Upper lobe of right lung (tissue), 1 donor: ENCODE measurements around the gene C16orf74. TPM values are rescaled to one million over a fixed set of nuclear protein-coding genes. Genes with fewer than 3 reads are reported as not detected.
A peak's percentile ranks its signal among the peaks of the same experiment; 100 is the strongest.

Experiments
- ATAC-seq: fragments of 200-7000 bp; cut with Tn5 transposase; one replicate; pipeline ENCODE4 v1.9.1; 2020; ENCODE audit warnings: mild to moderate bottlenecking, moderate library complexity
- DNase-seq: peaks from one replicate; pipeline ENCODE4 v3.0.0-alpha.2; 2020
- H3K27ac ChIP-seq: fragments of 200-600 bp; one replicate; pipeline ENCODE4 v1.8.0; 2022
- H3K27me3 ChIP-seq: fragments of 200-600 bp; one replicate; pipeline ENCODE4 v1.8.0; 2022; ENCODE audit warnings: mild to moderate bottlenecking
- H3K36me3 ChIP-seq: fragments of 200-600 bp; one replicate; pipeline ENCODE4 v1.8.0; 2022
- H3K4me1 ChIP-seq: fragments of 200-600 bp; one replicate; pipeline ENCODE4 v1.8.0; 2022
- H3K4me3 ChIP-seq: fragments of 200-600 bp; one replicate; pipeline ENCODE4 v1.8.0; 2022; ENCODE audit warnings: mild to moderate bottlenecking
- H3K9me3 ChIP-seq: fragments of 200-600 bp; one replicate; pipeline ENCODE4 v1.8.0; 2022
- CTCF ChIP-seq: fragments of 200-600 bp; IDR thresholded peaks from one replicate; pipeline ENCODE4 v1.8.0; 2022; ENCODE audit warnings: antibody characterized with exemption
- intact Hi-C: fragments of 100-400 bp; cut with DNase I; formaldehyde crosslinking; loops from one replicate; pipeline ENCODE4 v1.11.0; 2022
- total RNA-seq: library from RNA; stranded (reverse); fragmentation: NEBNext Ultra II Directional; extraction: Animal tissue kit (Norgen Biotek cat#: 25700); gene quantifications from one replicate; pipeline ENCODE4 v1.2.1, GENCODE V29; 2021
- donor health status: DM: no; HTN: yes; CAD: no; lungs with severe emphysema.

Gene C16orf74
- total RNA-seq, 1 donor from 2014 or later: 2.7 TPM

- H3K36me3 ChIP-seq: peaks cover 35% of the 10 kb centered on the region
- no peaks in the 10 kb centered on the region for H3K9me3 ChIP-seq
- intact Hi-C loops: no loop called here
- H3K4me3 ChIP-seq: no peak overlapping the region
- ATAC-seq: no peak
- H3K27ac ChIP-seq: no peak overlapping the region
- H3K4me1 ChIP-seq: peaks cover 10% of the 10 kb centered on the region
- DNase-seq: no peak
- TF ChIP-seq CTCF: no peak
- H3K27me3 ChIP-seq: no peaks in the 10 kb centered on the region
These were observed 35.0 kb upstream of the C16orf74 start for GRCh38 chr16:85785927-85786326.

- intact Hi-C loops: no loop called here
- H3K4me3 ChIP-seq: no peak overlapping the region
- H3K27me3 ChIP-seq: no peaks in the 10 kb centered on the region
- no peak for TF ChIP-seq CTCF
- ATAC-seq (no peak), DNase-seq (no peak)
- H3K9me3 ChIP-seq: no peaks in the 10 kb centered on the region
- no peak overlapping the region for H3K27ac ChIP-seq
- H3K4me1 ChIP-seq: peaks cover 10% of the 10 kb centered on the region
- peaks cover 47% of the 10 kb centered on the region for H3K36me3 ChIP-seq
These were observed 33.9 kb upstream of the C16orf74 start for GRCh38 chr16:85784813-85785212.

GRCh38 chr16:85783441-85783840 is 32.5 kb upstream of the C16orf74 start:
- Histone ChIP-seq H3K9me3 (no peaks in the 10 kb centered on the region), H3K4me3 (no peak overlapping the region), H3K27ac (no peak overlapping the region), H3K27me3 (no peaks in the 10 kb centered on the region), H3K4me1 (peaks cover 10% of the 10 kb centered on the region), H3K36me3 (peaks cover 55% of the 10 kb centered on the region)
- TF ChIP-seq CTCF: no peak
- ATAC-seq (no peak), DNase-seq (no peak)
- intact Hi-C loops: no loop called here

GRCh38 chr16:85782451-85782850 is 31.6 kb upstream of the C16orf74 start:
- no peak for DNase-seq
- no peak overlapping the region for H3K27ac ChIP-seq
- H3K27me3 ChIP-seq: no peaks in the 10 kb centered on the region
- intact Hi-C loops: no loop called here
- no peak for TF ChIP-seq CTCF
- H3K4me1 ChIP-seq: peaks cover 10% of the 10 kb centered on the region
- no peaks in the 10 kb centered on the region for H3K9me3 ChIP-seq
- H3K36me3 ChIP-seq: peaks cover 51% of the 10 kb centered on the region
- ATAC-seq: peak; percentile 58
- H3K4me3 ChIP-seq: no peak overlapping the region

- intact Hi-C loops: no loop called here
- no peak for TF ChIP-seq CTCF
- Histone ChIP-seq H3K27ac (no peak overlapping the region), H3K4me3 (no peak overlapping the region), H3K36me3 (peaks cover 52% of the 10 kb centered on the region), H3K9me3 (no peaks in the 10 kb centered on the region), H3K4me1 (peaks cover 10% of the 10 kb centered on the region), H3K27me3 (no peaks in the 10 kb centered on the region)
- ATAC-seq (peak; percentile 65), DNase-seq (peak; percentile 79)
These were observed 30.9 kb upstream of the C16orf74 start for GRCh38 chr16:85781695-85782370.

DNA sequence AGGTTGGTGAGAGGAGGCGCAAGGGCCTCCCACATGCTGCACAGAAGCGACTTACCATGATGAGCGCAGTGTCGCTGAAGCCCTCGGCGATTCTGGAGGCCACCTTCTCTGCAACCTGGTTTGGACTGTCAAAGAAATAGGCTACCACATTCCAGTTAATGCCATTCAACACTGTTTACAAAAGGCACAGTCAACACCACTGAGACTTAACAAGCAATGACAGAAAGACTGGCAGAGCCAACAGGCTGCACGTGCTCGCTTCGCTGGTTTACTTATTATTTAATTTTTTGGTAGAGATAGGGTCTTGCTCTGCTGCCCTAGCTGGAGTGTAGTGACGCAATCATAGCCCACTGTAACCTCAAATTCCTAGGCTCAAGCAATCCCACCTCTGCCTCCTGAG is 30.3 kb upstream of the C16orf74 start:
- ATAC-seq: no peak
- intact Hi-C loops: no loop called here
- no peaks in the 10 kb centered on the region for H3K27me3 ChIP-seq
- no peak for TF ChIP-seq CTCF
- no peaks in the 10 kb centered on the region for H3K9me3 ChIP-seq
- peaks cover 49% of the 10 kb centered on the region for H3K36me3 ChIP-seq
- DNase-seq: no peak
- peaks cover 10% of the 10 kb centered on the region for H3K4me1 ChIP-seq
- H3K4me3 ChIP-seq: no peak overlapping the region
- H3K27ac ChIP-seq: no peak overlapping the region
